Keratinocyte (primary cell): Measurements from ENCODE around the gene CA5A. TPM values are rescaled to one million over a fixed set of nuclear protein-coding genes. Genes with fewer than 3 reads are reported as not detected.

Experiments
- DNase-seq: peaks from one replicate; pipeline ENCODE4 v3.0.0-alpha.2; 2011; ENCODE audit warnings: low read depth, missing footprints, low spot score
- FAIRE-seq: peaks from 2 replicates; lab custom pipeline; 2011; peaks lifted over from hg19 to GRCh38; lab: Jason Lieb, UNC
- H2AFZ ChIP-seq: 2 replicates; pipeline ENCODE4 v1.6.0; 2012; ENCODE audit warnings: low read length, control low read depth, inconsistent platforms; ENCODE audit not compliant: control insufficient read depth
- H3K27ac ChIP-seq: 2 replicates; pipeline ENCODE4 v1.5.1; 2011; ENCODE audit warnings: low read length; ENCODE audit not compliant: control insufficient read depth, insufficient read depth
- H3K27me3 ChIP-seq: 3 replicates; pipeline ENCODE4 v1.6.0; 2011; ENCODE audit warnings: low read length; ENCODE audit not compliant: control insufficient read depth, insufficient read depth; ENCODE audit errors: extremely low read depth
- H3K36me3 ChIP-seq, 2 experiments: 2 replicates in 1 of 2; 3 replicates in 1 of 2; pipeline ENCODE4 v1.5.1; 2011; ENCODE audit warnings: low read length in 2 of 2, mild to moderate bottlenecking in 1 of 2; ENCODE audit not compliant: control insufficient read depth in 2 of 2, insufficient read depth in 2 of 2; ENCODE audit errors: extremely low read depth in 1 of 2
- H3K4me1 ChIP-seq: 3 replicates; pipeline ENCODE4 v1.5.1; 2011; ENCODE audit warnings: low read length; ENCODE audit not compliant: control insufficient read depth, insufficient read depth; ENCODE audit errors: extremely low read depth
- H3K4me2 ChIP-seq: 3 replicates; pipeline ENCODE4 v1.6.0; 2011; ENCODE audit warnings: low read depth, low read length; ENCODE audit not compliant: control insufficient read depth, insufficient read depth; ENCODE audit errors: extremely low read depth
- H3K4me3 ChIP-seq, 3 experiments: fragments of 200-600 bp in 1 of 3; sonication (generic) in 1 of 3; 2 replicates in 2 of 3; 3 replicates in 1 of 3; pipeline ENCODE4 v1.5.1; 2011 to 2016; ENCODE audit warnings: low read length in 3 of 3, mild to moderate bottlenecking in 3 of 3, control low read depth in 2 of 3, inconsistent platforms in 1 of 3, low read depth in 1 of 3, mixed read lengths in 1 of 3, mixed run types in 1 of 3, moderate library complexity in 1 of 3; ENCODE audit not compliant: control insufficient read depth in 2 of 3, insufficient read depth in 2 of 3; ENCODE audit errors: extremely low read depth in 1 of 3
- H3K79me2 ChIP-seq: 2 replicates; pipeline ENCODE4 v1.6.0; 2012; ENCODE audit warnings: low read length; ENCODE audit not compliant: control insufficient read depth, insufficient read depth
- H3K9ac ChIP-seq: 3 replicates; pipeline ENCODE4 v1.6.0; 2011; ENCODE audit warnings: low read length; ENCODE audit not compliant: control insufficient read depth, insufficient read depth; ENCODE audit errors: extremely low read depth
- H3K9me1 ChIP-seq: 3 replicates; pipeline ENCODE4 v1.6.0; 2011; ENCODE audit warnings: low read length; ENCODE audit not compliant: control insufficient read depth, insufficient read depth; ENCODE audit errors: extremely low read depth
- H3K9me3 ChIP-seq: 2 replicates; pipeline ENCODE4 v1.5.1; 2012; ENCODE audit warnings: low read depth, low read length; ENCODE audit not compliant: control insufficient read depth
- H4K20me1 ChIP-seq: 3 replicates; pipeline ENCODE4 v1.6.0; 2011; ENCODE audit warnings: low read length; ENCODE audit not compliant: control insufficient read depth, insufficient read depth; ENCODE audit errors: extremely low read depth
- CTCF ChIP-seq, 3 experiments: IDR thresholded peaks in 1 of 3; conservative IDR thresholded peaks in 1 of 3; optimal IDR thresholded peaks in 1 of 3; 2 replicates in 2 of 3; 3 replicates in 1 of 3; pipeline versions ENCODE3 to v1.5.1; 2011; ENCODE audit warnings: low read length in 3 of 3, mild to moderate bottlenecking in 3 of 3, moderate library complexity in 2 of 3, control low read depth in 1 of 3, inconsistent platforms in 1 of 3; ENCODE audit not compliant: insufficient read depth in 2 of 3; ENCODE audit errors: extremely low read depth in 1 of 3
- EZH2 ChIP-seq: IDR thresholded peaks from one replicate; pipeline ENCODE4 v1.6.1; 2012; ENCODE audit warnings: inconsistent platforms, mild to moderate bottlenecking, low read length, moderate library complexity
- dilution Hi-C: fragments of 300-500 bp; cut with MboI; formaldehyde crosslinking; loops from one replicate; pipeline ENCODE4 v1.7.0; 2020; ENCODE audit warnings: low sequenced_read_pairs; ENCODE audit not compliant: extremely low pct_ligation_motif_present
- polyA plus RNA-seq, 5 experiments: library from polyadenylated mRNA; depleted of rRNA in 3 of 5; stranded (reverse) in 3 of 5; stranded (forward) in 1 of 5; unstranded in 1 of 5; fragments of >200 nt; gene quantifications; 1 replicate in 1 of 5; 2 replicates in 3 of 5; 3 replicates in 1 of 5; pipeline versions ENCODE4 v1.2.1 to v1.2.3, GENCODE V29; 2011 to 2012; ENCODE audit warnings: missing spikeins in 2 of 5, low read depth in 1 of 5, low replicate concordance in 1 of 5

CA5A gene
- polyA plus RNA-seq, 1 donor (not counting 4 experiments of a cell fraction or from before 2014, with no cell fraction given), result not detected

- Histone ChIP-seq H3K27ac (no peak overlapping the region), H3K79me2 (peaks cover 86% of the 10 kb centered on the region), H2AFZ (no peak overlapping the region), H3K4me2 (no peak overlapping the region), H3K4me3 (no peak overlapping the region), H3K4me1 (peaks cover 13% of the 10 kb centered on the region), H3K9ac (no peak overlapping the region), H3K27me3 (no peaks in the 10 kb centered on the region), H3K36me3 (peaks cover 1 to 11% of the 10 kb centered on the region in 2 experiments), H3K9me3 (no peaks in the 10 kb centered on the region), H4K20me1 (no peaks in the 10 kb centered on the region), H3K9me1 (no peaks in the 10 kb centered on the region)
- FAIRE-seq (no peak), DNase-seq (no peak)
- dilution Hi-C loops, result no loop called here
- TF ChIP-seq CTCF (optimal IDR thresholded peaks at IDR 0.05 in 1 of 3, IDR thresholded peaks at IDR 0.05 in 1 of 3, conservative IDR thresholded peaks at IDR 0.05 in 1 of 3; ENCODE audit: extremely low read depth in 1 of 3, insufficient read depth in 2 of 3, low read length in 3 of 3), result no peak
- no peak for TF ChIP-seq EZH2
Measured at GRCh38 chr16:87960852-87961251, 24.5 kb upstream of the CA5A start.

DNA sequence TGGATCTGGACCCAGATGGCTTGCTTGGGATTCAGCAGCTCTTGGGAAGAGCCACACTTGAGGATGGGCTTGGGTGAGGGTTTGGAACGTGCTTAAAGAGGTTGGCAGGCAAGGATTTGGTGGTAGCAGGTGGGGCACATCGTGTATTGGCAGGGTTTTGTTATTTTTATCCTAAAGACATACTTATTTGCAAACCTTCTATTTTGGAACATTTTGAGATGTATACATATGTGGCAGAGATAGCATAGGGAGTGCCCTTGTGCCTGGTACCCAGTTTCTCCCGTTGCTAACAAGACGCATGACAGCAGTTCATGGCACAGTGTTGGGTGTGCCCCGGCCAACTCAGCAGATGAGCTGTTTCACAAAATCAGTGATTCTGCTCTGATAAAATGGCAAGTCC is 24.0 kb upstream of the CA5A start:
- DNase-seq (no peak), FAIRE-seq (no peak)
- Histone ChIP-seq H3K27me3 (no peaks in the 10 kb centered on the region), H3K4me1 (peaks cover 11% of the 10 kb centered on the region), H3K9ac (no peak overlapping the region), H3K36me3 (peaks cover 5 to 15% of the 10 kb centered on the region in 2 experiments), H3K27ac (no peak overlapping the region), H3K4me2 (no peak overlapping the region), H3K79me2 (peaks cover 87% of the 10 kb centered on the region), H3K4me3 (no peak overlapping the region), H3K9me3 (no peaks in the 10 kb centered on the region), H4K20me1 (no peaks in the 10 kb centered on the region), H2AFZ (no peak overlapping the region), H3K9me1 (no peaks in the 10 kb centered on the region)
- dilution Hi-C loops, result no loop called here
- no peak for TF ChIP-seq EZH2
- TF ChIP-seq CTCF (optimal IDR thresholded peaks at IDR 0.05 in 1 of 3, IDR thresholded peaks at IDR 0.05 in 1 of 3, conservative IDR thresholded peaks at IDR 0.05 in 1 of 3; ENCODE audit: extremely low read depth in 1 of 3, insufficient read depth in 2 of 3, low read length in 3 of 3), result no peak
